Endothelial cell of umbilical vein (primary cell): ENCODE measurements around the gene NR3C1. TPM values are rescaled to one million over a fixed set of nuclear protein-coding genes. Genes with fewer than 3 reads are reported as not detected.

Source experiments
- BruUV-seq: library from RNA; stranded (reverse); fragments of 400-500 nt; replicated peaks from 2 replicates; lab custom pipeline; 2021; lab: Mats Ljungman, UMichigan
- CTCF ChIA-PET: fragments of 300-600, 350-600 bp; sonication (Branson Sonifier 250); formaldehyde crosslinking; loops from one replicate; lab custom pipeline; 2021; ENCODE audit warnings: antibody characterized with exemption, inconsistent platforms; lab: Charles Lee
- POLR2A ChIA-PET: fragments of 300-600, 350-600 bp; sonication (Branson Sonifier 250); formaldehyde crosslinking; loops from one replicate; lab custom pipeline; 2021; ENCODE audit warnings: antibody characterized with exemption, inconsistent platforms; lab: Charles Lee
- DNase-seq: peaks from one replicate; pipeline ENCODE4 v3.0.0-alpha.2; 2011; ENCODE audit warnings: low read depth, low spot score
- FAIRE-seq: peaks from 2 replicates; lab custom pipeline; 2011; peaks lifted over from hg19 to GRCh38; lab: Jason Lieb, UNC
- H2AFZ ChIP-seq: 2 replicates; pipeline ENCODE4 v1.6.0; 2012; ENCODE audit warnings: low read depth, low read length, control low read depth, inconsistent platforms
- H3K27ac ChIP-seq: 2 replicates; pipeline ENCODE4 v1.5.1; 2011; ENCODE audit warnings: low read depth, mild to moderate bottlenecking, control low read depth, low read length, moderate library complexity; ENCODE audit not compliant: insufficient read depth
- H3K27me3 ChIP-seq, 2 experiments: 2 replicates each; pipeline versions ENCODE4 v1.6.0 to v1.6.1; 2011; ENCODE audit warnings: low read length in 2 of 2, mixed read lengths in 1 of 2; ENCODE audit not compliant: control insufficient read depth in 2 of 2, insufficient read depth in 2 of 2
- H3K36me3 ChIP-seq, 2 experiments: 2 replicates in 1 of 2; 3 replicates in 1 of 2; pipeline ENCODE4 v1.5.1; 2011; ENCODE audit warnings: low read length in 2 of 2, mild to moderate bottlenecking in 1 of 2, moderate library complexity in 1 of 2; ENCODE audit not compliant: control insufficient read depth in 2 of 2, insufficient read depth in 2 of 2; ENCODE audit errors: extremely low read depth in 1 of 2
- H3K4me1 ChIP-seq: 3 replicates; pipeline ENCODE4 v1.5.1; 2011; ENCODE audit warnings: mild to moderate bottlenecking, low read length; ENCODE audit not compliant: control insufficient read depth, insufficient read depth; ENCODE audit errors: extremely low read depth
- H3K4me2 ChIP-seq: 2 replicates; pipeline ENCODE4 v1.6.1; 2011; ENCODE audit warnings: low read length, control low read depth, mixed read lengths; ENCODE audit not compliant: insufficient read depth
- H3K4me3 ChIP-seq, 3 experiments: fragments of 200-600 bp in 1 of 3; sonication (generic), shearing (Covaris generic) in 1 of 3; replicated peaks in 1 of 3; 2 replicates each; pipeline ENCODE4 v1.5.1; 2011 to 2016; ENCODE audit warnings: control low read depth in 3 of 3, low read length in 3 of 3, mild to moderate bottlenecking in 2 of 3, inconsistent platforms in 1 of 3, low read depth in 1 of 3, moderate library complexity in 1 of 3; ENCODE audit not compliant: insufficient read depth in 1 of 3
- H3K79me2 ChIP-seq: 2 replicates; pipeline ENCODE4 v1.6.0; 2012; ENCODE audit warnings: low read length, inconsistent platforms; ENCODE audit not compliant: control insufficient read depth, insufficient read depth
- H3K9ac ChIP-seq: replicated peaks from 2 replicates; pipeline ENCODE3; 2011; ENCODE audit warnings: low read length, control low read depth; ENCODE audit not compliant: insufficient read depth; ENCODE audit errors: extremely low read depth
- H3K9me1 ChIP-seq: replicated peaks from 3 replicates; pipeline ENCODE4 v1.6.0; 2011; ENCODE audit warnings: mild to moderate bottlenecking, low read length; ENCODE audit not compliant: control insufficient read depth, insufficient read depth; ENCODE audit errors: extremely low read depth
- H3K9me3 ChIP-seq: replicated peaks from 2 replicates; pipeline ENCODE4 v1.5.1; 2012; ENCODE audit warnings: low read length, inconsistent platforms; ENCODE audit not compliant: control insufficient read depth, insufficient read depth
- H4K20me1 ChIP-seq: replicated peaks from 2 replicates; pipeline ENCODE3; 2011; ENCODE audit warnings: mild to moderate bottlenecking, low read length; ENCODE audit not compliant: control insufficient read depth, insufficient read depth; ENCODE audit errors: extremely low read depth
- CTCF ChIP-seq, 2 donors: IDR thresholded peaks; 1 replicate in 1 of 2; 2 replicates in 1 of 2; pipeline ENCODE4 v1.5.1; 2011; ENCODE audit warnings: low read length in 2 of 2, mild to moderate bottlenecking in 2 of 2, moderate library complexity in 2 of 2, control low read depth in 1 of 2, inconsistent platforms in 1 of 2, low read depth in 1 of 2; ENCODE audit not compliant: insufficient read depth in 1 of 2; ENCODE audit errors: extremely low read depth in 1 of 2
- GATA2 ChIP-seq: IDR thresholded peaks from 2 replicates; pipeline ENCODE4 v1.7.0; 2011; ENCODE audit warnings: low read depth, mild to moderate bottlenecking, moderate library complexity, mixed read lengths, low read length; ENCODE audit not compliant: insufficient read length, insufficient read depth
- JUN ChIP-seq: IDR thresholded peaks from 2 replicates; pipeline ENCODE4 v1.6.1; 2011; ENCODE audit warnings: borderline replicate concordance, low read depth; ENCODE audit not compliant: insufficient read length, insufficient read depth
- MYC ChIP-seq: IDR thresholded peaks from one replicate; pipeline ENCODE4 v1.6.1; 2011; ENCODE audit warnings: mild to moderate bottlenecking, low read depth, low read length
- POLR2A ChIP-seq: IDR thresholded peaks from 2 replicates; pipeline ENCODE4 v1.6.1; 2012; ENCODE audit warnings: low read depth, mild to moderate bottlenecking, control low read depth, low read length
- dilution Hi-C: fragments of 300-500 bp; cut with MboI; formaldehyde crosslinking; loops from one replicate; pipeline ENCODE4 v1.15.0; 2019; ENCODE audit warnings: low sequenced_read_pairs; ENCODE audit not compliant: extremely low pct_ligation_motif_present
- intact Hi-C: fragments of 100-400 bp; cut with micrococcal nuclease; formaldehyde crosslinking; loops from one replicate; pipeline ENCODE4 v1.10.0; 2022
- polyA plus RNA-seq, 4 experiments: library from polyadenylated mRNA; depleted of rRNA in 3 of 4; stranded (reverse) in 3 of 4; unstranded in 1 of 4; fragments of >200 nt; gene quantifications; 2 replicates each; pipeline versions ENCODE4 v1.2.1 to v1.2.3, GENCODE V29; 2011 to 2012; ENCODE audit warnings: missing spikeins in 1 of 4
- total RNA-seq: library from RNA; stranded (reverse); gene quantifications from 2 replicates; pipeline ENCODE4 v1.2.3, GENCODE V29; 2021

NR3C1 gene
- total and polyA plus RNA-seq, 2 donors (not counting 3 experiments of a cell fraction or from before 2014, with no cell fraction given), result 4.1 to 17.0 TPM

- Histone ChIP-seq H3K27me3 (no peaks in the 10 kb centered on the region), H3K36me3 (no peaks in the 10 kb centered on the region), H2AFZ (no peak overlapping the region), H3K4me2 (no peak overlapping the region), H3K79me2 (no peaks in the 10 kb centered on the region), H3K9ac (no peak overlapping the region), H3K27ac (no peak overlapping the region), H4K20me1 (no peaks in the 10 kb centered on the region), H3K4me1 (no peaks in the 10 kb centered on the region), H3K9me1 (no peaks in the 10 kb centered on the region), H3K4me3 (no peak overlapping the region), H3K9me3 (no peaks in the 10 kb centered on the region)
- ChIA-PET CTCF (no interaction called here), POLR2A (no interaction called here)
- dilution Hi-C loops, result no loop called here
- BruUV-seq, result no TSS peak
- no peak for FAIRE-seq
- TF ChIP-seq GATA2, result no peak
- TF ChIP-seq JUN, result no peak
- intact Hi-C loops, result no loop called here
- no peak for DNase-seq
Observed at GRCh38 chr5:143425835-143426234, 22.3 kb upstream of the NR3C1 start.

- H3K27me3 ChIP-seq, result no peaks in the 10 kb centered on the region
- no peaks in the 10 kb centered on the region for H3K79me2 ChIP-seq
- no peak overlapping the region for H3K4me2 ChIP-seq
- H3K9me1 ChIP-seq, result no peaks in the 10 kb centered on the region
- dilution Hi-C loops, result no loop called here
- ChIA-PET CTCF (no interaction called here), POLR2A (no interaction called here)
- peaks cover 3% of the 10 kb centered on the region for H3K4me1 ChIP-seq
- no peak overlapping the region for H3K4me3 ChIP-seq
- no peak overlapping the region for H2AFZ ChIP-seq
- intact Hi-C loops, result no loop called here
- no peak for TF ChIP-seq CTCF (IDR thresholded peaks at IDR 0.05; ENCODE audit: extremely low read depth in 1 of 2, insufficient read depth in 1 of 2, low read depth in 1 of 2, low read length in 2 of 2)
- TF ChIP-seq MYC, result no peak
- no peak for TF ChIP-seq POLR2A
- no peak for TF ChIP-seq GATA2
- no peak for DNase-seq
- no peaks in the 10 kb centered on the region for H3K9me3 ChIP-seq
- no peaks in the 10 kb centered on the region for H3K36me3 ChIP-seq
- no peak overlapping the region for H3K27ac ChIP-seq
- no TSS peak for BruUV-seq
- FAIRE-seq, result no peak
- H4K20me1 ChIP-seq, result no peaks in the 10 kb centered on the region
- no peak overlapping the region for H3K9ac ChIP-seq
Observed at GRCh38 chr5:143418140-143418866, 14.8 kb upstream of the NR3C1 start.
